Stromal cell of bone marrow (primary cell): ENCODE data around the gene NCSTN.

Experiments
- DNase-seq: peaks from one replicate; pipeline ENCODE4 v3.0.0-alpha.2; 2012; ENCODE audit warnings: low read depth

Gene NCSTN

GRCh38 chr1:160406131-160406968 lies 63.2 kb downstream of the NCSTN start:
- DNase-seq: no peak

- no peak for DNase-seq
Measured at GRCh38 chr1:160407839-160408801, 64.9 kb downstream of the NCSTN start.
